HepG2 (cell line): ENCODE measurements around the gene MYOM1. TPM values are rescaled to one million over a fixed set of nuclear protein-coding genes. Genes with fewer than 3 reads are reported as not detected.
A peak's percentile ranks its signal among the peaks of the same experiment; 100 is the strongest.

Source experiments
- ATAC-seq: fragments of 200-7000 bp; cut with Tn5 transposase; 3 replicates; pipeline ENCODE4 v1.9.1; 2020; ENCODE audit warnings: mild to moderate bottlenecking, moderate library complexity
- BruUV-seq: library from RNA; stranded (reverse); fragments of 400-500 nt; replicated peaks from 2 replicates; lab custom pipeline; 2021; lab: Mats Ljungman, UMichigan
- CTCF ChIA-PET: fragments of 300-600 bp; formaldehyde crosslinking; extraction: SDS; loops from one replicate; lab custom pipeline; 2021; ENCODE audit warnings: low total read pairs, inconsistent platforms, low intra/inter-chr PET ratio; lab: Yijun Ruan, JAX
- POLR2A ChIA-PET: fragments of 350-600 bp; sonication (Branson Sonifier 250); formaldehyde crosslinking; loops from one replicate; lab custom pipeline; 2020; ENCODE audit warnings: antibody characterized with exemption, inconsistent platforms; lab: Yijun Ruan, JAX
- DNase-seq: peaks from one replicate; pipeline ENCODE4 v3.0.0-alpha.2; 2015; ENCODE audit warnings: low spot score
- FAIRE-seq: peaks from 3 replicates; lab custom pipeline; 2011; peaks lifted over from hg19 to GRCh38; lab: Jason Lieb, UNC
- H2AFZ ChIP-seq: one replicate; pipeline ENCODE4 v1.6.1; 2011; ENCODE audit warnings: low read length, inconsistent platforms
- H3K27ac ChIP-seq: fragments of 300-600 bp; 3 replicates; pipeline ENCODE4 v1.8.0; 2011; ENCODE audit warnings: mixed run types, mild to moderate bottlenecking, mixed read lengths, low read length, inconsistent platforms; ENCODE audit not compliant: insufficient read depth; ENCODE audit errors: extremely low read length
- H3K27me3 ChIP-seq, 2 experiments: fragments of 200-600 bp in 1 of 2; 2 replicates in 1 of 2; 3 replicates in 1 of 2; pipeline versions ENCODE4 v1.6.0 to v1.8.0; 2011; ENCODE audit warnings: low read length in 2 of 2, mild to moderate bottlenecking in 2 of 2, moderate library complexity in 2 of 2, inconsistent platforms in 1 of 2; ENCODE audit not compliant: insufficient read depth in 2 of 2, control insufficient read depth in 1 of 2
- H3K36me3 ChIP-seq, 2 experiments: fragments of 200-600 bp in 1 of 2; replicated peaks in 1 of 2; 2 replicates in 1 of 2; 3 replicates in 1 of 2; pipeline versions ENCODE4 v1.5.1 to v1.8.0; 2011; ENCODE audit warnings: low read length in 2 of 2, inconsistent platforms in 1 of 2; ENCODE audit not compliant: insufficient read depth in 2 of 2, control insufficient read depth in 1 of 2
- H3K4me1 ChIP-seq: 2 replicates; pipeline ENCODE4 v1.5.1; 2012; ENCODE audit warnings: low read length, inconsistent platforms; ENCODE audit not compliant: insufficient read depth
- H3K4me2 ChIP-seq: 2 replicates; pipeline ENCODE4 v1.6.0; 2011; ENCODE audit warnings: low read depth, low read length, inconsistent platforms
- H3K4me3 ChIP-seq, 3 experiments: fragments of 200-600 bp in 1 of 3; sonication (generic), shearing (Covaris generic) in 1 of 3; replicated peaks in 1 of 3; 2 replicates each; pipeline ENCODE4 v1.5.1; 2011 to 2016; ENCODE audit warnings: low read length in 3 of 3, inconsistent platforms in 2 of 3, low read depth in 2 of 3, mild to moderate bottlenecking in 2 of 3, control low read depth in 1 of 3, mixed read lengths in 1 of 3; ENCODE audit not compliant: insufficient read depth in 1 of 3
- H3K79me2 ChIP-seq: one replicate; pipeline ENCODE4 v1.6.1; 2011; ENCODE audit warnings: low read length, inconsistent platforms; ENCODE audit not compliant: insufficient read depth
- H3K9ac ChIP-seq: 2 replicates; pipeline ENCODE4 v1.6.0; 2011; ENCODE audit warnings: mild to moderate bottlenecking, low read depth, low read length, inconsistent platforms; ENCODE audit not compliant: insufficient read depth
- H3K9me3 ChIP-seq: 2 replicates; pipeline ENCODE4 v1.5.1; 2012; ENCODE audit warnings: mild to moderate bottlenecking, low read length
- H4K20me1 ChIP-seq: 2 replicates; pipeline ENCODE4 v1.6.0; 2011; ENCODE audit warnings: inconsistent platforms, mild to moderate bottlenecking, low read length, moderate library complexity; ENCODE audit not compliant: insufficient read depth
- CHD4 ChIP-seq: fragments of 200-600 bp; sonication (generic); IDR thresholded peaks from 2 replicates; pipeline ENCODE4 v1.7.0; 2017; ENCODE audit warnings: mild to moderate bottlenecking, low read length, borderline replicate concordance
- DMAP1 ChIP-seq: IDR thresholded peaks from 2 replicates; pipeline ENCODE4 v1.6.1; 2016
- ESRRA ChIP-seq: sonication (generic); formaldehyde crosslinking; IDR thresholded peaks from 2 replicates; pipeline ENCODE4 v1.5.1; 2020; ENCODE audit warnings: mild to moderate bottlenecking, low read depth, missing genetic modification reagents
- PHF21A ChIP-seq: sonication (generic); formaldehyde crosslinking; IDR thresholded peaks from 2 replicates; pipeline ENCODE4 v1.5.0; 2020; ENCODE audit warnings: mild to moderate bottlenecking, missing genetic modification reagents
- SSRP1 ChIP-seq: IDR thresholded peaks from 2 replicates; pipeline ENCODE4 v1.6.1; 2016; ENCODE audit warnings: control low read depth
- ZIK1 ChIP-seq: sonication (generic); formaldehyde crosslinking; IDR thresholded peaks from 2 replicates; pipeline ENCODE4 v1.5.0; 2020; ENCODE audit warnings: mild to moderate bottlenecking, low read depth, missing genetic modification reagents, borderline replicate concordance
- ZNF232 ChIP-seq: sonication (generic); formaldehyde crosslinking; IDR thresholded peaks from 2 replicates; pipeline ENCODE4 v1.4.0; 2020; ENCODE audit warnings: missing genetic modification reagents, borderline replicate concordance
- ZNF251 ChIP-seq: sonication (generic); formaldehyde crosslinking; IDR thresholded peaks from 2 replicates; pipeline ENCODE4 v1.9.0; 2021; ENCODE audit warnings: mild to moderate bottlenecking, missing genetic modification reagents
- ZNF564 ChIP-seq: sonication (generic); formaldehyde crosslinking; IDR thresholded peaks from 2 replicates; pipeline ENCODE4 v1.8.1; 2023; ENCODE audit warnings: mild to moderate bottlenecking, missing genetic modification reagents
- ZNF577 ChIP-seq: sonication (generic); formaldehyde crosslinking; IDR thresholded peaks from 2 replicates; pipeline ENCODE4 v1.4.0; 2020; ENCODE audit warnings: mild to moderate bottlenecking, low read depth, missing genetic modification reagents, borderline replicate concordance
- ZNF749 ChIP-seq: sonication (generic); formaldehyde crosslinking; IDR thresholded peaks from 2 replicates; pipeline ENCODE4 v1.8.0; 2022; ENCODE audit warnings: mild to moderate bottlenecking, missing genetic modification reagents, moderate library complexity, borderline replicate concordance
- ZNF781 ChIP-seq: sonication (generic); formaldehyde crosslinking; IDR thresholded peaks from 2 replicates; pipeline ENCODE4 v1.5.1; 2020; ENCODE audit warnings: borderline replicate concordance, mild to moderate bottlenecking, missing genetic modification reagents; ENCODE audit errors: not compliant biosample characterization
- ZNF841 ChIP-seq: sonication (generic); formaldehyde crosslinking; IDR thresholded peaks from 2 replicates; pipeline ENCODE4 v1.8.1; 2023; ENCODE audit warnings: missing genetic modification reagents, borderline replicate concordance
- ZZZ3 ChIP-seq: sonication (generic); formaldehyde crosslinking; IDR thresholded peaks from 2 replicates; pipeline ENCODE4 v1.4.0; 2020; ENCODE audit warnings: missing genetic modification reagents, mild to moderate bottlenecking, borderline replicate concordance
- WGBS: methylation state at CpG from one replicate; pipeline ENCODE4 v1.1.6; 2017; ENCODE audit warnings: low lambda C conversion rate; 5-methylcytosine and 5-hydroxymethylcytosine counted together
- in situ Hi-C: cut with HindIII; loops from 2 replicates; pipeline ENCODE4 v1.10.0; 2017; ENCODE audit warnings: low pct_unique_long_range_greater_than_20kb; ENCODE audit not compliant: extremely low pct_ligation_motif_present
- intact Hi-C: fragments of 100-400 bp; cut with micrococcal nuclease; formaldehyde crosslinking; loops from one replicate; pipeline ENCODE4 v1.10.0; 2022; ENCODE audit not compliant: unreplicated experiment
- polyA plus RNA-seq, 8 experiments: library from polyadenylated mRNA; depleted of rRNA in 3 of 8; stranded (reverse) in 7 of 8; unstranded in 1 of 8; fragments of >200 nt; fragmentation: Illumina TruSeq in 4 of 8; extraction: Trizol in 4 of 8; gene quantifications; 2 replicates each; pipeline versions ENCODE4 v1.2.1 to v1.2.3, GENCODE V29; 2011 to 2016; ENCODE audit warnings: low read depth in 4 of 8, missing spikeins in 1 of 8, mixed read lengths in 1 of 8; ENCODE audit not compliant: insufficient read depth in 1 of 8
- total RNA-seq, 5 experiments: library from RNA; depleted of rRNA; stranded (reverse); fragments of >200 nt; fragmentation: Illumina TruSeq; extraction: Trizol; gene quantifications; 2 replicates each; pipeline ENCODE4 v1.2.3, GENCODE V29; 2016; ENCODE audit warnings: low read depth in 1 of 5
- TF ChIP-seq, protein P1 (sequence below): sonication (generic); formaldehyde crosslinking; IDR thresholded peaks from 2 replicates; pipeline ENCODE4 v1.8.0; 2022; ENCODE audit warnings: mild to moderate bottlenecking, missing genetic modification reagents; ENCODE audit not compliant: insufficient replicate concordance
- TF ChIP-seq, protein P2 (sequence below): sonication (generic); IDR thresholded peaks from 2 replicates; pipeline ENCODE4 v1.6.1; 2016; ENCODE audit warnings: low read depth, borderline replicate concordance

MYOM1 gene
- total and polyA plus RNA-seq, 2 of the 13 experiments (the other 11 are each of a cell fraction or from before 2014, with no cell fraction given): 0.46 to 0.98 TPM

DNA sequence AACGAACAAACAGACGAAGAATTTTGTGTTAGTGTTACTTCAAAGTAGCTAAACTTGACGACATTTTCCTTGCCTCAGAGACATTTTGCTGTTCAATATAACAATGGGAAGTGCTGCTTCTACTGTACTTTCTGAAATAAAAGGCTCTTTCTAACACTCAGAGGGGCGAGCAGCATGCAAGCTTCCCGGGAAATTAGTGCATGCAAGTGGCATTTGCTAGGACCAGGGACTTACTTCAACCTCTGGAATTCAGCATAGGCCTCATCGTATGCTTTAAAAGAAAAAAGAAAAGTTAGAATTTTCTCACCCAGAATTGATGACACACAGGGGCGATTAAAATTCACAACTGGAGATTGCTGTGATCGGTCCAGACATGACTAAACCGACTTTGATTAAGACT is 144.3 kb downstream of the MYOM1 start:
- in situ Hi-C loops: no loop called here
- ATAC-seq (no peak), DNase-seq (no peak), FAIRE-seq (no peak)
- H3K36me3 ChIP-seq: no peaks in the 10 kb centered on the region
- H3K9ac ChIP-seq: no peak overlapping the region
- no peaks in the 10 kb centered on the region for H3K79me2 ChIP-seq
- BruUV-seq: no TSS peak
- no peak overlapping the region for H3K4me3 ChIP-seq
- H2AFZ ChIP-seq: peak overlapping the region; percentile 67
- H3K27ac ChIP-seq: peak overlapping the region; percentile 5
- H3K4me2 ChIP-seq: no peak overlapping the region
- WGBS: 53% methylated on average over 9 of the region's 9 CpGs
- H4K20me1 ChIP-seq: no peaks in the 10 kb centered on the region
- POLR2A ChIA-PET: interaction anchor here (1.7 to 2.0 kb wide), 2 partner anchors 42 to 172 kb away, joined by 5 read pairs; partner anchors contain the start of gene MYL12A
- H3K9me3 ChIP-seq: no peaks in the 10 kb centered on the region
- intact Hi-C loops: no loop called here
- CTCF ChIA-PET: no interaction called here
- H3K4me1 ChIP-seq: peaks cover 46% of the 10 kb centered on the region
- no peaks in the 10 kb centered on the region for H3K27me3 ChIP-seq
- no peak for TF ChIP-seq ZZZ3
- no peak for TF ChIP-seq ZNF251 (CRISPR knock-in tag)
- 0 out of 2 replicates have a peak, but pooled peaks have one; percentile 3 for TF ChIP-seq PHF21A (CRISPR knock-in tag)
- TF ChIP-seq ZIK1 (CRISPR knock-in tag): no peak
- TF ChIP-seq, all 625 proteins: peak for 1

DNA sequence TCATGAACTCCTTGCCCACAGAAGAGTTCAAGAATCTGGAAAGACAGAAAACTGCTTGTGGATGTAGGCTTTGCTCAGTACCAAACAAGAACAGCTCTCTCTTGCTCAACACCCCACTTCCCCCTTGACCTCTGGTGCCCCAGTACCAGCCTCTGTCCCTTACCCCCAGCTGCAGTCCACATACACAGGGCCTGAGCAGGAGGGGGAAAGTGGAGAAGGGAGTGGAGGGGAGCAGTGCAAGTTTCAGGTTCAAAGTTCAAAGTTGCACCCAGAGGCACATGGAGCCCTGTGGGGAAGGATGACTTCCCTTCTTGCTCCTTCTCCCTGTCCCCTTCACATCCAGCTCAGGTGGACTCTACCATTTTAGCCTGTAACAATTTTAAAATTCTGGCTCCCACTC is 145.7 kb downstream of the MYOM1 start:
- Histone ChIP-seq H3K79me2 (no peaks in the 10 kb centered on the region), H3K4me1 (peaks cover 49% of the 10 kb centered on the region), H3K27me3 (no peaks in the 10 kb centered on the region), H3K9me3 (no peaks in the 10 kb centered on the region), H4K20me1 (no peaks in the 10 kb centered on the region), H3K9ac (no peak overlapping the region), H3K4me2 (peak overlapping the region; percentile 32), H3K27ac (peak overlapping the region; percentile 33), H2AFZ (no peak overlapping the region), H3K36me3 (no peaks in the 10 kb centered on the region), H3K4me3 (no peak overlapping the region)
- DNase-seq: peak; percentile 46
- in situ Hi-C loops: loop anchor here (25.0 kb wide), 1 partner anchor 388 kb away; the partner anchor contains the start of gene TGIF1
- ChIA-PET POLR2A (interaction anchor here (1.2 to 2.0 kb wide), 7 partner anchors 11 to 172 kb away, joined by 3 to 10 read pairs (median 5); no protein-coding TSS in a partner anchor), CTCF (no interaction called here)
- FAIRE-seq: peak; percentile 56
- intact Hi-C loops: no loop called here
- ATAC-seq: peak; percentile 86
- no TSS peak for BruUV-seq
- TF ChIP-seq ZNF577 (CRISPR knock-in tag): no peak
- no peak for TF ChIP-seq ZNF749 (CRISPR knock-in tag)
- TF ChIP-seq CHD4: no peak
- no peak for TF ChIP-seq ZNF841
- TF ChIP-seq SSRP1 (CRISPR knock-in tag): no peak
- TF ChIP-seq, protein P1, sequence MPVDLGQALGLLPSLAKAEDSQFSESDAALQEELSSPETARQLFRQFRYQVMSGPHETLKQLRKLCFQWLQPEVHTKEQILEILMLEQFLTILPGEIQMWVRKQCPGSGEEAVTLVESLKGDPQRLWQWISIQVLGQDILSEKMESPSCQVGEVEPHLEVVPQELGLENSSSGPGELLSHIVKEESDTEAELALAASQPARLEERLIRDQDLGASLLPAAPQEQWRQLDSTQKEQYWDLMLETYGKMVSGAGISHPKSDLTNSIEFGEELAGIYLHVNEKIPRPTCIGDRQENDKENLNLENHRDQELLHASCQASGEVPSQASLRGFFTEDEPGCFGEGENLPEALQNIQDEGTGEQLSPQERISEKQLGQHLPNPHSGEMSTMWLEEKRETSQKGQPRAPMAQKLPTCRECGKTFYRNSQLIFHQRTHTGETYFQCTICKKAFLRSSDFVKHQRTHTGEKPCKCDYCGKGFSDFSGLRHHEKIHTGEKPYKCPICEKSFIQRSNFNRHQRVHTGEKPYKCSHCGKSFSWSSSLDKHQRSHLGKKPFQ: no peak
- TF ChIP-seq, protein P2, sequence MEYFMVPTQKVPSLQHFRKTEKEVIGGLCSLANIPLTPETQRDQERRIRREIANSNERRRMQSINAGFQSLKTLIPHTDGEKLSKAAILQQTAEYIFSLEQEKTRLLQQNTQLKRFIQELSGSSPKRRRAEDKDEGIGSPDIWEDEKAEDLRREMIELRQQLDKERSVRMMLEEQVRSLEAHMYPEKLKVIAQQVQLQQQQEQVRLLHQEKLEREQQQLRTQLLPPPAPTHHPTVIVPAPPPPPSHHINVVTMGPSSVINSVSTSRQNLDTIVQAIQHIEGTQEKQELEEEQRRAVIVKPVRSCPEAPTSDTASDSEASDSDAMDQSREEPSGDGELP: peak; percentile 25; the same call in 1 of the 2 replicates
- TF ChIP-seq ZNF564 (CRISPR knock-in tag): no peak
- no peak for TF ChIP-seq ESRRA (CRISPR knock-in tag)
- no peak for TF ChIP-seq DMAP1 (CRISPR knock-in tag)
- TF ChIP-seq ZNF232 (CRISPR knock-in tag): no peak
- TF ChIP-seq ZNF781 (CRISPR knock-in tag): no peak
